ENCODE measurements around the gene HOXA9. TPM values are rescaled to one million over a fixed set of nuclear protein-coding genes. Genes with fewer than 3 reads are reported as not detected.

The HOXA9 gene
- not detected in 2 replicates for total RNA-seq

DNA sequence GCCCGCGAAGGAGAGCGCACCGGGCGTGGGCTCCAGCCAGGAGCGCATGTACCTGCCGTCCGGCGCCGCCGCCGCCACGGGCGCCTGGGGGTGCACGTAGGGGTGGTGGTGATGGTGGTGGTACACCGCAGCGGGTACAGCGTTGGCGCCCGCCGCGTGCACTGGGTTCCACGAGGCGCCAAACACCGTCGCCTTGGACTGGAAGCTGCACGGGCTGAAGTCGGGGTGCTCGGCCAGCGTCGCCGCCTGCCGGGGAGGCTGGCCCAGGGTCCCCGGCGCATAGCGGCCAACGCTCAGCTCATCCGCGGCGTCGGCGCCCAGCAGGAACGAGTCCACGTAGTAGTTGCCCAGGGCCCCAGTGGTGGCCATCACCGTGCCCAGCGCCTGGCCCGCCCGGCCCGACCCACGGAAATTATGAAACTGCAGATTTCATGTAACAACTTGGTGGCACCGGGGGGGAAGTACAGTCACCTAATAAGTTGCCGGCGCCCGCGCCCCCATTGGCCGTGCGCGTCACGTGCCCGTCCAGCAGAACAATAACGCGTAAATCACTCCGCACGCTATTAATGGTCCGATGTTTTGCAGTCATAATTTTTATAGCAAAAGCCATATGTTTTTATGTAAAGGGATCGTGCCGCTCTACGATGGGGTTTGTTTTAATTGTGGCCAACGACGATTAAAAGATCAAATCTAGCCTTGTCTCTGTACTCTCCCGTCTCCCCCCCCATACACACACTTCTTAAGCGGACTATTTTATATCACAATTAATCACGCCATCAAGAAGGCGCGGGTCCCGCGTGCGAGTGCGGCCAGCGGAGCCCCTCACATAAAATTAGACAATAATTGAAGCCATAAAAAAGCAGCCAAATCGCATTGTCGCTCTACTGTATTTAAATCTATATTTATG, at the start of gene HOXA9:
Gene HOXA9 (minus strand): TSS at position 449 of the 907 bp plus-strand sequence. CDS start 80 bp downstream, at position 369.

GRCh38 chr7:27199849-27200760, 34.8 kb upstream of the HOXA9 start, which contains the start of gene HOXA13:
TSS of gene HOXA13 (minus strand) at chr7:27200091. CDS start at chr7:27200077, 14 bp downstream.

DNA sequence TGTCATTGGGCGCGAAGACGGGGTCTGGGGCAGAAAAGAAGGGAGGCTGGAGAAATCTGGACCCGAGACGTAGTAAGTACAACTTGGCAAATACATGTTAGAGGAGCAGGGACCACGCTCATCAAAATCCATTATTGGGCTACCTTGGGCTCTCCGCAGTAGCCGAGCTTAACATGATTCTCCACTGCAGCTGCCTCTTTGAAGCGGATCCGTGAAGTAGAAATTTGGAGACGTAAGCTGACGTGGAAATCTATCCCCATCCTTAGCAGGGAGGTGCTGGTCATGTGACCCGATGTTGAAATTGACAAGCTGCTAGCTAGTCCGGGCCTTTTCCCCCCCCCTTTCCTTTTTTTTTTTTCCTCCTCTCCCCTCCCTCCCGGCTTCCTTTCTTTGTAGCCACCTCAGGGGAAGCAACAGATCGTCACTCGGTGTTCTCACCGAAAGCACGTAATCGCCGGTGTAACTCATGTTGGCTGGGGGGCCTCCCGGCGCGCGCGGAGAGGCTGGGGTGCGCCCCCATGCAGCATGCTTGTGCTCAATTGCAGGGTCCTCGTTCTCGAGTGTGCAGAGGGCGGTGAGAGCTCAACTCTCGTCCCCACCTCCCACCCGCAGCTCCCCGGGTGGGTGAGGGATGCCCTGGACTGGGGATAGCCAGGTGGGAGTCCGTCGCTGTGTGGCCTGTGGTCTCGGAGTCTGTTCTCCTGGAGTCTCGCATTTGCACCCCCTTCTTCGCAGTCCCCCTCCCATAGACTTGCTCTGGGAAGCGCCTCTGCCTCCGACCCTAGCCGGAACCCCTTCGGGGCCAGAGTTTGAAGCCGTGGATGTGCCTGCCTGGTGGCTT, 19.9 kb upstream of the HOXA9 start, which contains the start of gene HOXA11:
Gene HOXA11 (minus strand): TSS at position 220 of the 841 bp plus-strand sequence. CDS start 88 bp downstream, at position 132.

DNA sequence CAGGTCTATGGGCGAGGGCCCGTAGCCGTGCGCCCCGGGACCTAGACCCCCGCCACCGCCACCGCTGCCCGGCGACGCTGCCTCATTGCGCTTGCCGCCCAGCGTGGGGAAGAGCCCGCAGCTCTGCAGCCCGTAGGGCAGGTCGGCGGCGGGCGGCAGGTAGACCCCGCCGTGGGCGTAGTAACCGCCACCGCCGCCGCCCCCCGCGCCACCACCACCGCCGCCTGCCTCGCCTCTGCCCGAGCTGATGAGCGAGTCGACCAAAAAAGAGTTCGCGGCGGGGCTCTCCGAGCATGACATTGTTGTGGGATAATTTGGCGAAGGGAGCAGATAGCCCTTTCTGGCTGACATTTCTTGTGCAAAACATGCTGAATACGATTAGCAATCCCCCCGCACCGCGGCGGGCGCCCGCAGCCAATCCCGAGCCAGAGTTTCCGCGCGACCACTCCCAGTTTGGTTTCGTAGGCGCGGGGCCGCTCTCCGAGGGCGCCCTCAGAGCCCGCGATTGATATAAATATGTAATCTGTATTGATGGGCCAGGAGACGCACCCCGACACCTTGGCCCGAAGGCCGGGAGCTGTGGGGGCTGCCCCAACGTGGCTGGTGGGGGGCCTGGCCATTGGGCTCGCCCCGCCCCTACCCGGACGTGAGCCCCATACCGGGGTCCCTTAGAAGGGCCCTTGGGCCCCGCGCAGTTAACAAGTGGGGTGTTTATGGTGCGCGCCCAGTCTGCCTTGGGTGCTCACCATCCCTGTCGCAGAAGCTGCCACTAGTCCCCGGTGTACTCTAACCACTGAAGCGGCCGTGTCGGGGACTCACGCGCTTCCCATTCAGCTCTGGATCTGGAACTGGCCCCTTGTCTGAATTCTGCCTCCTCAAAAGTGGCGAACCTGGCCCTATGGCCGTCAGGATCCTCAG, 8.9 kb upstream of the HOXA9 start, which contains the start of gene HOXA10:
Gene HOXA10 (minus strand): TSS at position 365 of the 918 bp plus-strand sequence. CDS start 14 bp downstream, at position 351.

DNA sequence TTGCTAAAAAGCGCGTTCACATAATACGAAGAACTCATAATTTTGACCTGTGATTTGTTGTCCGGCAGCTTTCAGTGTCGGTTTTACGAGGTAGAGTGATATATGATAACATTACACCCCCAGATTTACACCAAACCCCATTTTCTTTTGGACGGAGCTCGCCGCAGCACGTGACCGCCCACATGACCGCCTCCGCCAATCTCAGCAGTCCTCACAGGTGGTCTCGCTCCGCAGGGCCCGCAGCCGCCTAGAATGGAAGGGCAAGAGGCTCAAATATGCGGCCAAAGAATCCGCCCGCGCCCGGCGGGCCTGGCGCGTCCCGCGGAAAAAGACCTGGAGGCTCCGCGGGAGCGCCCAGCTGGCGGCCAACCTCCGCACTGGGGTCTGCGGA, 8.8 kb downstream of the HOXA9 start, which contains the start of gene HOXA7:
Gene HOXA7 (minus strand): TSS at position 168 of the 391 bp plus-strand sequence. CDS start 130 bp downstream, at position 38.

GRCh38 chr7:27151931-27152815, 13.2 kb downstream of the HOXA9 start, which contains the start of gene HOXA3:
TSS of gene HOXA3 (minus strand) at chr7:27152583. CDS start at chr7:27110640, 41,943 bp downstream.

GRCh38 chr7:27147199-27148030, 17.9 kb downstream of the HOXA9 start, which contains the start of gene HOXA6:
TSS of gene HOXA6 (minus strand) at chr7:27147774. CDS start at chr7:27147749, 25 bp downstream.

DNA sequence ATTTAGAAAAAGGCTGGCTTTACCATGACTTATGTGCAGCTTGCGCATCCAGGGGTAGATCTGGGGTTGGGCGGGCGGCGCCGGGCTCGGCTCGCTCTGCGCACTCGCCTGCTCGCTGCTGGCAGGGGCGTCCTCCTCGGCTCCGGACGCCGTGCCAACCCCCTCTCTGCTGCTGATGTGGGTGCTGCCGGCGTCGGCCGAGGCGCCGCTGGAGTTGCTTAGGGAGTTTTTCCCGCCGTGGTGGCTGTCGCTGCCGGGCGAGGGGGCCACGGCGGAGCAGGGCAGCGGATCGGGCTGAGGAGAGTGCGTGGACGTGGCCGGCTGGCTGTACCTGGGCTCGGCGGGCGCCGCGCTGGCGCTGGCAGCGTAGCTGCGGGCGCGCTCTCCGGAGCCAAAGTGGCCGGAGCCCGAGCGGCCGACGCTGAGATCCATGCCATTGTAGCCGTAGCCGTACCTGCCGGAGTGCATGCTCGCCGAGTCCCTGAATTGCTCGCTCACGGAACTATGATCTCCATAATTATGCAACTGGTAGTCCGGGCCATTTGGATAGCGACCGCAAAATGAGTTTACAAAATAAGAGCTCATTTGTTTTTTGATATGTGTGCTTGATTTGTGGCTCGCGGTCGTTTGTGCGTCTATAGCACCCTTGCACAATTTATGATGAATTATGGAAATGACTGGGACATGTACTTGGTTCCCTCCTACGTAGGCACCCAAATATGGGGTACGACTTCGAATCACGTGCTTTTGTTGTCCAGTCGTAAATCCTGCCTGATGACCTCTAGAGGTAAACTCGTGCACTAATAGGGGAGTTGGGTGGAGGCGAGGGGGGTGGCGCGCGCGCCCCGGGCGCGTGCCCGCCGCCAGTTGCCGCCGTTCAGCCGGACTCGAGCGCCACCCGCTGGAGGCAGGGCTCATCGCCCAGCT, 22.1 kb downstream of the HOXA9 start, which contains the start of gene HOXA5:
Gene HOXA5 (minus strand): TSS at position 659 of the 927 bp plus-strand sequence. CDS start 74 bp downstream, at position 585.

DNA sequence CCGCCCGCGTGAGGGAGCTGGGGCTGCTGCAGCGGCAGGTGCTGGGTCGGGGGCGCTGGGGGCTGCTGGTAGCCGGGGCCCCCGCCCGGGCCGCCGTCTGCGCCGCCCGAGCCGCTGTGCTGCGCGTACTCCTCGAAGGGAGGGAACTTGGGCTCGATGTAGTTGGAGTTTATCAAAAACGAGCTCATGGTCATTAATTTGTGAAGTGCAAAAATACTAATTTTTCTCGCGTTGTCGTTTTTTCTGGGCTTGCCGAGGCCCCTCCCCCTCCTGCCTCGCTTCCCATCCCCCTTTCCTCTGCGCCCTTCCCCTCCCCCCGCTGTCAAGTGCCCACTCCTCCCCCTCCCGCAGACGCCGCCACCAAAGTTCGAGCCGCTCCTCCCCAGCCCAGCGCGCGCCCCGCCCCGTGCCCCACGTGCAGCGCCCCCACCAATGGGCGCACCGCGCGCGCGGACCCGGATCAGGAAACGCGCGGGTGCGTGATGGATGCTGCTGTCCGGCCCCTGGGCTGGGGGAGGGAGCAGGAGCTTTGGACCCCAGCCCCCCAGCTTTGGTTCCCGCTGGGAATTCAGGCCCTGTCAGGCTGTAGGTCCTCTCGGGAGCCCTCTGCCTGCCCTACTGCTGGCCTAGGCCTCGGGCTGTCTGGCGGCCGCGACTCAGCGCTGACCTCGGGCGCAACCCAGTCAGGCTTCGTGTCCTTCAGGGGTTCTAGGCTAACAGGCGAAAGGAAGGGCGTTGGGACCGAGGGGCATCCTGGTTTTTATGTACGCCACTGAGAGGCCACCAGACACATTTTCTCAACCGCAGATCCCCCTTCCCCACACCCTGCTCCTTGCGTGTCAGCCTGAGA, 34.6 kb downstream of the HOXA9 start, which contains the start of gene HOXA4:
Gene HOXA4 (minus strand): TSS at position 218 of the 850 bp plus-strand sequence. CDS start 24 bp downstream, at position 194.

Other genes starting within 250 kb of the HOXA9 start
- 0.12 and 0.13 TPM in 2 replicates for gene HOXA1, start 69.5 kb downstream of the HOXA9 start, total RNA-seq
- 0.79 and 0.99 TPM in 2 replicates for gene HOXA2, start 62.9 kb downstream of the HOXA9 start, total RNA-seq
- gene HOXA4, start 34.8 kb downstream of the HOXA9 start, total RNA-seq = 0.12 and 0.13 TPM in 2 replicates
- not detected in 2 replicates for gene HOXA5, start 21.9 kb downstream of the HOXA9 start, total RNA-seq
- not detected in 2 replicates for gene HOXA6, start 17.8 kb downstream of the HOXA9 start, total RNA-seq
- gene HOXA3, start 13.0 kb downstream of the HOXA9 start, total RNA-seq = 0.92 and 1.6 TPM in 2 replicates
- gene HOXA7, start 8.9 kb downstream of the HOXA9 start, total RNA-seq = not detected in 2 replicates
- gene HOXA10, start 8.8 kb upstream of the HOXA9 start, total RNA-seq = under 0.01 TPM in 2 replicates
- gene HOXA11, start 19.7 kb upstream of the HOXA9 start, total RNA-seq = not detected in 2 replicates
- gene HOXA13, start 34.6 kb upstream of the HOXA9 start, total RNA-seq = not detected in 2 replicates
- not detected in 2 replicates for gene EVX1, start 77.3 kb upstream of the HOXA9 start, total RNA-seq